HEK293 (cell line): ENCODE measurements around the gene ZNF648.

ENCODE experiments used
- CTCF ChIA-PET: fragments of 350-600 bp; formaldehyde crosslinking; extraction: SDS; loops from one replicate; lab custom pipeline; 2021; ENCODE audit warnings: antibody characterized with exemption; lab: Yijun Ruan, JAX
- POLR2A ChIA-PET: fragments of 300-600 bp; formaldehyde crosslinking; extraction: SDS; loops from one replicate; lab custom pipeline; 2020; ENCODE audit warnings: antibody characterized with exemption, inconsistent platforms; lab: Yijun Ruan, JAX
- H3K27ac ChIP-seq: fragments of 200-500 bp; sonication (Bioruptor generic); 2 replicates; pipeline ENCODE4 v1.5.1; 2014; ENCODE audit warnings: low read depth, low read length, control low read depth, inconsistent platforms; ENCODE audit errors: extremely low read depth
- H3K36me3 ChIP-seq, 2 experiments: fragments of 200-500 bp in 1 of 2; sonication (Bioruptor generic) in 1 of 2; 1 replicate in 1 of 2; 2 replicates in 1 of 2; pipeline ENCODE4 v1.5.1; 2014 to 2017; ENCODE audit warnings: inconsistent platforms in 2 of 2, low read length in 2 of 2; ENCODE audit not compliant: control insufficient read depth in 2 of 2, insufficient read depth in 1 of 2
- H3K4me1 ChIP-seq: fragments of 200-500 bp; sonication (Bioruptor generic); 2 replicates; pipeline ENCODE4 v1.5.1; 2014; ENCODE audit warnings: mild to moderate bottlenecking, low read length, inconsistent platforms; ENCODE audit not compliant: control insufficient read depth, insufficient read depth
- H3K4me3 ChIP-seq: 2 replicates; pipeline ENCODE4 v1.5.1; 2011; ENCODE audit warnings: low read depth, mild to moderate bottlenecking, control low read depth, low read length, moderate library complexity
- H3K9me3 ChIP-seq: fragments of 200-500 bp; sonication (Bioruptor generic); 2 replicates; pipeline ENCODE4 v1.5.1; 2014; ENCODE audit warnings: low read depth, low read length, inconsistent platforms; ENCODE audit not compliant: control insufficient read depth, insufficient read depth
- BCL11A ChIP-seq: fragments of 450-650 bp; formaldehyde crosslinking; IDR thresholded peaks from 2 replicates; pipeline ENCODE4 v1.5.1; 2016; ENCODE audit warnings: low read depth, missing biosample characterization, missing genetic modification characterization
- EGR2 ChIP-seq: fragments of 450-650 bp; formaldehyde crosslinking; IDR thresholded peaks from 2 replicates; pipeline ENCODE4 v1.5.1; 2016; ENCODE audit warnings: low read depth, missing biosample characterization, missing genetic modification characterization
- GLIS2 ChIP-seq: fragments of 450-650 bp; formaldehyde crosslinking; IDR thresholded peaks from 2 replicates; pipeline ENCODE4 v1.5.1; 2016; ENCODE audit warnings: missing biosample characterization, missing genetic modification characterization
- IKZF3 ChIP-seq: fragments of 450-650 bp; IDR thresholded peaks from 2 replicates; pipeline ENCODE4 v1.5.0; 2018; ENCODE audit warnings: missing biosample characterization, mild to moderate bottlenecking, missing genetic modification characterization, moderate library complexity
- KLF16 ChIP-seq: fragments of 450-650 bp; formaldehyde crosslinking; IDR thresholded peaks from 2 replicates; pipeline ENCODE4 v1.5.1; 2017; ENCODE audit warnings: missing biosample characterization, missing genetic modification characterization
- MEIS1 ChIP-seq: sonication (generic); formaldehyde crosslinking; IDR thresholded peaks from 2 replicates; pipeline ENCODE4 v1.8.1; 2022; ENCODE audit warnings: missing genetic modification reagents, mild to moderate bottlenecking, borderline replicate concordance
- PRDM1 ChIP-seq: fragments of 450-650 bp; formaldehyde crosslinking; IDR thresholded peaks from 2 replicates; pipeline ENCODE4; 2016; ENCODE audit warnings: missing biosample characterization, missing genetic modification characterization
- REST ChIP-seq: fragments of 450-650 bp; formaldehyde crosslinking; IDR thresholded peaks from 2 replicates; pipeline ENCODE4 v1.5.1; 2016; ENCODE audit warnings: missing biosample characterization, missing genetic modification characterization
- SETDB1 ChIP-seq: IDR thresholded peaks from one replicate; pipeline ENCODE4 v1.6.1; 2017; ENCODE audit warnings: mild to moderate bottlenecking, low read length, moderate library complexity, mixed read lengths; ENCODE audit not compliant: insufficient read length
- ZBTB48 ChIP-seq: fragments of 450-650 bp; formaldehyde crosslinking; IDR thresholded peaks from 2 replicates; pipeline ENCODE4 v1.5.1; 2016; ENCODE audit warnings: missing biosample characterization, missing genetic modification characterization
- ZIC2 ChIP-seq: fragments of 450-650 bp; formaldehyde crosslinking; IDR thresholded peaks from 2 replicates; pipeline ENCODE4 v1.5.1; 2016; ENCODE audit warnings: missing biosample characterization, missing genetic modification characterization
- ZNF112 ChIP-seq: fragments of 450-650 bp; formaldehyde crosslinking; IDR thresholded peaks from 2 replicates; pipeline ENCODE4 v1.5.0; 2017; ENCODE audit warnings: missing biosample characterization, missing genetic modification characterization
- ZNF114 ChIP-seq: fragments of 450-650 bp; formaldehyde crosslinking; IDR thresholded peaks from 2 replicates; pipeline ENCODE4 v1.5.0; 2017; ENCODE audit warnings: missing biosample characterization, missing genetic modification characterization
- ZNF140 ChIP-seq: fragments of 450-650 bp; formaldehyde crosslinking; IDR thresholded peaks from 2 replicates; pipeline ENCODE4 v1.5.1; 2016; ENCODE audit warnings: missing biosample characterization, missing genetic modification characterization
- ZNF174 ChIP-seq: fragments of 450-650 bp; formaldehyde crosslinking; IDR thresholded peaks from 2 replicates; pipeline ENCODE4 v1.5.0; 2017; ENCODE audit warnings: missing biosample characterization, mild to moderate bottlenecking, missing genetic modification characterization
- ZNF18 ChIP-seq: fragments of 450-650 bp; formaldehyde crosslinking; IDR thresholded peaks from 2 replicates; pipeline ENCODE4 v1.5.1; 2016; ENCODE audit warnings: missing biosample characterization, missing genetic modification characterization
- ZNF184 ChIP-seq: fragments of 450-650 bp; IDR thresholded peaks from 2 replicates; pipeline ENCODE4 v1.5.1; 2018; ENCODE audit warnings: missing biosample characterization, mild to moderate bottlenecking, missing genetic modification characterization
- ZNF223 ChIP-seq: fragments of 450-650 bp; formaldehyde crosslinking; IDR thresholded peaks from 2 replicates; pipeline ENCODE4 v1.5.1; 2016; ENCODE audit warnings: missing biosample characterization, missing genetic modification characterization
- ZNF350 ChIP-seq: fragments of 450-650 bp; formaldehyde crosslinking; IDR thresholded peaks from 2 replicates; pipeline ENCODE4 v1.5.0; 2017; ENCODE audit warnings: missing biosample characterization, mild to moderate bottlenecking, missing genetic modification characterization
- ZNF404 ChIP-seq: fragments of 450-650 bp; formaldehyde crosslinking; IDR thresholded peaks from 2 replicates; pipeline ENCODE4 v1.5.1; 2017; ENCODE audit warnings: missing biosample characterization, missing genetic modification characterization
- ZNF416 ChIP-seq: fragments of 450-650 bp; formaldehyde crosslinking; IDR thresholded peaks from 2 replicates; pipeline ENCODE4 v1.5.1; 2016; ENCODE audit warnings: missing biosample characterization, missing genetic modification characterization
- ZNF473 ChIP-seq: fragments of 450-650 bp; formaldehyde crosslinking; IDR thresholded peaks from 2 replicates; pipeline ENCODE4 v1.5.1; 2017; ENCODE audit warnings: missing biosample characterization, missing genetic modification characterization
- ZNF518A ChIP-seq: fragments of 450-650 bp; formaldehyde crosslinking; conservative IDR thresholded peaks from 2 replicates; pipeline ENCODE4 v1.5.1; 2016; ENCODE audit warnings: low read depth, missing biosample characterization, missing genetic modification characterization
- ZNF544 ChIP-seq: fragments of 450-650 bp; formaldehyde crosslinking; IDR thresholded peaks from 2 replicates; pipeline ENCODE4 v1.5.0; 2017; ENCODE audit warnings: missing biosample characterization, missing genetic modification characterization
- ZNF626 ChIP-seq: fragments of 450-650 bp; sonication (Bioruptor Pico); formaldehyde crosslinking; IDR thresholded peaks from 2 replicates; pipeline ENCODE4 v1.5.1; 2018; ENCODE audit warnings: missing biosample characterization, missing genetic modification characterization, inconsistent platforms
- ZNF747 ChIP-seq: fragments of 450-650 bp; formaldehyde crosslinking; IDR thresholded peaks from 2 replicates; pipeline ENCODE4 v1.5.1; 2016; ENCODE audit warnings: missing biosample characterization, missing genetic modification characterization
- ZNF76 ChIP-seq: fragments of 450-650 bp; formaldehyde crosslinking; IDR thresholded peaks from 2 replicates; pipeline ENCODE4; 2016; ENCODE audit warnings: low read depth, missing biosample characterization, missing genetic modification characterization, borderline replicate concordance
- ZNF785 ChIP-seq: fragments of 450-650 bp; formaldehyde crosslinking; IDR thresholded peaks from 2 replicates; pipeline ENCODE4 v1.5.1; 2016; ENCODE audit warnings: missing biosample characterization, missing genetic modification characterization
- ZSCAN16 ChIP-seq: fragments of 450-650 bp; formaldehyde crosslinking; IDR thresholded peaks from 2 replicates; pipeline ENCODE4 v1.5.1; 2016; ENCODE audit warnings: missing biosample characterization, missing genetic modification characterization
- ZSCAN30 ChIP-seq: fragments of 450-650 bp; IDR thresholded peaks from 2 replicates; pipeline ENCODE4 v1.5.1; 2018; ENCODE audit warnings: missing biosample characterization, mild to moderate bottlenecking, missing genetic modification characterization, moderate library complexity

Gene ZNF648

GRCh38 chr1:182093781-182094180 lies 32.3 kb upstream of the ZNF648 start:
- H3K4me3 ChIP-seq, result no peak overlapping the region
- H3K9me3 ChIP-seq, result no peaks in the 10 kb centered on the region
- CTCF ChIA-PET, result interaction anchor here (0.7 to 1.7 kb wide), 3 partner anchors 13 to 303 kb away, joined by 3 to 5 read pairs (median 5); no protein-coding TSS in a partner anchor
- no peaks in the 10 kb centered on the region for H3K36me3 ChIP-seq
- TF ChIP-seq PRDM1 (tag by site-specific recombination) (no peak), ZSCAN16 (no peak), ZNF114 (no peak), MEIS1 (CRISPR knock-in tag) (no peak), REST (tag by site-specific recombination) (no peak), ZNF404 (tag by site-specific recombination) (no peak), ZNF112 (no peak), ZNF174 (no peak), ZNF626 (tag by site-specific recombination) (no peak), ZIC2 (tag by site-specific recombination) (no peak), ZNF350 (tag by site-specific recombination) (no peak), ZNF747 (tag by site-specific recombination) (no peak), ZNF416 (no peak), ZNF184 (tag by site-specific recombination) (no peak)
- no peak overlapping the region for H3K27ac ChIP-seq
- no peaks in the 10 kb centered on the region for H3K4me1 ChIP-seq
- POLR2A ChIA-PET, result no interaction called here

- no peaks in the 10 kb centered on the region for H3K4me1 ChIP-seq
- no peaks in the 10 kb centered on the region for H3K9me3 ChIP-seq
- CTCF ChIA-PET, result interaction anchor here (0.7 to 2.3 kb wide), 6 partner anchors 12 to 692 kb away, joined by 3 to 17 read pairs (median 3); no protein-coding TSS in a partner anchor
- POLR2A ChIA-PET, result no interaction called here
- H3K4me3 ChIP-seq, result no peak overlapping the region
- no peaks in the 10 kb centered on the region for H3K36me3 ChIP-seq
- no peak overlapping the region for H3K27ac ChIP-seq
- TF ChIP-seq ZNF518A (tag by site-specific recombination) (no peak), ZNF544 (tag by site-specific recombination) (no peak), ZNF785 (tag by site-specific recombination) (no peak), EGR2 (tag by site-specific recombination) (no peak), KLF16 (tag by site-specific recombination) (no peak), ZBTB48 (tag by site-specific recombination) (no peak), SETDB1 (no peak), ZNF140 (tag by site-specific recombination) (no peak), ZNF18 (tag by site-specific recombination) (no peak), IKZF3 (no peak), ZNF223 (tag by site-specific recombination) (no peak), ZSCAN30 (no peak), GLIS2 (tag by site-specific recombination) (no peak), BCL11A (tag by site-specific recombination) (no peak), ZNF473 (no peak), ZNF76 (tag by site-specific recombination) (no peak)
Observed at GRCh38 chr1:182092336-182092735, 30.8 kb upstream of the ZNF648 start.
